Peyer's patch (tissue), 4 donors: ENCODE results near the gene TPD52L2. TPM values are rescaled to one million over a fixed set of nuclear protein-coding genes. Genes with fewer than 3 reads are reported as not detected.

ENCODE experiments used
- DNase-seq, 3 donors: peaks; one replicate each; pipeline ENCODE4 v3.0.0-alpha.2; 2017 to 2019
- H3K27ac ChIP-seq, 4 donors: fragments of 200-600 bp; sonication (generic); one replicate each; pipeline ENCODE4 v1.5.1; 2016 to 2019
- H3K27me3 ChIP-seq, 2 donors: fragments of 200-600 bp; sonication (generic); one replicate each; pipeline ENCODE4 v1.5.1; 2019
- H3K36me3 ChIP-seq, 3 donors: fragments of 200-600 bp; sonication (generic); one replicate each; pipeline ENCODE4 v1.5.1; 2016 to 2019
- H3K4me1 ChIP-seq, 4 donors: fragments of 200-600 bp; sonication (generic); one replicate each; pipeline ENCODE4 v1.5.1; 2016 to 2019
- H3K4me3 ChIP-seq, 4 donors: fragments of 200-600 bp; sonication (generic); 1 replicate in 3 of 4; 2 replicates in 1 of 4; pipeline ENCODE4 v1.5.1; 2016 to 2019; ENCODE audit warnings: mild to moderate bottlenecking in 1 of 4
- H3K9me3 ChIP-seq, 4 donors: fragments of 200-600 bp; sonication (generic); one replicate each; pipeline ENCODE4 v1.5.1; 2016 to 2019; ENCODE audit warnings: mild to moderate bottlenecking in 1 of 4
- CTCF ChIP-seq, 6 experiments: fragments of 450-650 bp in 4 of 6; fragments of 200-600 bp in 2 of 6; sonication (generic) in 1 of 6; IDR thresholded peaks; one replicate each; pipeline ENCODE4 v1.5.1; 2017 to 2019; ENCODE audit warnings: antibody characterized with exemption in 6 of 6, mild to moderate bottlenecking in 3 of 6, moderate library complexity in 1 of 6
- POLR2A ChIP-seq, 2 donors: fragments of 450-650 bp; IDR thresholded peaks; one replicate each; pipeline ENCODE4 v1.5.1; 2017; ENCODE audit warnings: antibody characterized with exemption in 2 of 2, mild to moderate bottlenecking in 2 of 2, moderate library complexity in 2 of 2
- total RNA-seq, 4 donors: library from RNA; depleted of rRNA; stranded (reverse); fragments of >200 nt; gene quantifications; one replicate each; pipeline ENCODE4 v1.1.0, GENCODE V29; 2016

Gene TPD52L2
- total RNA-seq, 4 donors from 2014 or later = 59.4 to 78.7 (median 65.1) TPM

GRCh38 chr20:63881451-63882226 is 16.6 kb downstream of the TPD52L2 start:
- H3K36me3 ChIP-seq = peaks cover 0 to 84% (median 0%) of the 10 kb centered on the region in 3 donors
- H3K4me1 ChIP-seq = peaks cover 0 to 22% (median 0%) of the 10 kb centered on the region in 4 donors
- TF ChIP-seq POLR2A (IDR thresholded peaks at IDR 0.05) = no peak
- no peak for TF ChIP-seq CTCF (IDR thresholded peaks at IDR 0.05)
- no peaks in the 10 kb centered on the region for H3K27me3 ChIP-seq
- H3K4me3 ChIP-seq = no peak overlapping the region
- no peaks in the 10 kb centered on the region for H3K9me3 ChIP-seq
- no peak overlapping the region for H3K27ac ChIP-seq
- DNase-seq = no peak

GRCh38 chr20:63882257-63883200 is 17.5 kb downstream of the TPD52L2 start:
- no peak for DNase-seq
- H3K36me3 ChIP-seq = peaks cover 0 to 84% (median 0%) of the 10 kb centered on the region in 3 donors
- TF ChIP-seq POLR2A (IDR thresholded peaks at IDR 0.05) = no peak
- no peak for TF ChIP-seq CTCF (IDR thresholded peaks at IDR 0.05)
- no peak overlapping the region for H3K4me3 ChIP-seq
- no peak overlapping the region for H3K27ac ChIP-seq
- no peaks in the 10 kb centered on the region for H3K9me3 ChIP-seq
- no peaks in the 10 kb centered on the region for H3K27me3 ChIP-seq
- H3K4me1 ChIP-seq = peaks cover 0 to 22% (median 0%) of the 10 kb centered on the region in 4 donors

- no peak for DNase-seq
- peaks cover 0 to 84% (median 0%) of the 10 kb centered on the region in 3 donors for H3K36me3 ChIP-seq
- H3K9me3 ChIP-seq = no peaks in the 10 kb centered on the region
- no peak overlapping the region for H3K27ac ChIP-seq
- no peaks in the 10 kb centered on the region for H3K27me3 ChIP-seq
- H3K4me3 ChIP-seq = no peak overlapping the region
- no peak for TF ChIP-seq POLR2A (IDR thresholded peaks at IDR 0.05)
- no peak for TF ChIP-seq CTCF (IDR thresholded peaks at IDR 0.05)
- peaks cover 0 to 22% (median 0%) of the 10 kb centered on the region in 4 donors for H3K4me1 ChIP-seq
Measured at GRCh38 chr20:63883201-63883593, 18.1 kb downstream of the TPD52L2 start.

GRCh38 chr20:63884506-63885263 is 19.6 kb downstream of the TPD52L2 start:
- peaks cover 0 to 34% (median 4%) of the 10 kb centered on the region in 4 donors for H3K4me1 ChIP-seq
- H3K9me3 ChIP-seq = no peaks in the 10 kb centered on the region
- H3K27me3 ChIP-seq = no peaks in the 10 kb centered on the region
- peaks cover 0 to 80% (median 0%) of the 10 kb centered on the region in 3 donors for H3K36me3 ChIP-seq
- no peak overlapping the region for H3K4me3 ChIP-seq
- no peak for DNase-seq
- TF ChIP-seq CTCF (IDR thresholded peaks at IDR 0.05) (no peak), POLR2A (IDR thresholded peaks at IDR 0.05) (no peak)
- no peak overlapping the region for H3K27ac ChIP-seq
